ENCODE data around the gene ZER1.

Gene ZER1

GRCh38 chr9:128716581-128717254 is 55.0 kb downstream of the ZER1 start:
- no peak overlapping the region for H3K4me3 ChIP-seq (ENCODE audit: low read depth, low read length)
- DNase-seq (ENCODE audit: low read depth), result no peak
- TF ChIP-seq, protein P1, sequence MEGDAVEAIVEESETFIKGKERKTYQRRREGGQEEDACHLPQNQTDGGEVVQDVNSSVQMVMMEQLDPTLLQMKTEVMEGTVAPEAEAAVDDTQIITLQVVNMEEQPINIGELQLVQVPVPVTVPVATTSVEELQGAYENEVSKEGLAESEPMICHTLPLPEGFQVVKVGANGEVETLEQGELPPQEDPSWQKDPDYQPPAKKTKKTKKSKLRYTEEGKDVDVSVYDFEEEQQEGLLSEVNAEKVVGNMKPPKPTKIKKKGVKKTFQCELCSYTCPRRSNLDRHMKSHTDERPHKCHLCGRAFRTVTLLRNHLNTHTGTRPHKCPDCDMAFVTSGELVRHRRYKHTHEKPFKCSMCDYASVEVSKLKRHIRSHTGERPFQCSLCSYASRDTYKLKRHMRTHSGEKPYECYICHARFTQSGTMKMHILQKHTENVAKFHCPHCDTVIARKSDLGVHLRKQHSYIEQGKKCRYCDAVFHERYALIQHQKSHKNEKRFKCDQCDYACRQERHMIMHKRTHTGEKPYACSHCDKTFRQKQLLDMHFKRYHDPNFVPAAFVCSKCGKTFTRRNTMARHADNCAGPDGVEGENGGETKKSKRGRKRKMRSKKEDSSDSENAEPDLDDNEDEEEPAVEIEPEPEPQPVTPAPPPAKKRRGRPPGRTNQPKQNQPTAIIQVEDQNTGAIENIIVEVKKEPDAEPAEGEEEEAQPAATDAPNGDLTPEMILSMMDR (IDR thresholded peaks at IDR 0.05; ENCODE audit: low read depth, low read length, missing control alignments), result no peak

DNA sequence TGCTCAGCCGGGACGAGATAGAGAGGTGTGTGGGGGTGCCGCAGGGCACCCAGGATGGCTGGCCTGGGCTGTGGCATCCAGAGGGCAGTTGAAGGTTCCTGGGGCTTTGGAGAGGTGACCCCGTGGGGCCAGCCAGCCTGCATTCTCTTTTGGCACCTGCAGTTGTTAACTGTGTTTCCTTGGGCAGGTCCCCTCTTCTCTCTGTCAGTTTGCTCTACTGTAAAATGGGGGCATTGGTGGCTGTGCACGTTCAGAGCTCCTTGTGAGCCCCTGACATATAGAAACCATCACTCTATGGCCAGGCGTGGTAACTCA is 56.3 kb downstream of the ZER1 start:
- DNase-seq (ENCODE audit: low read depth), result no peak
- TF ChIP-seq, protein P1 (IDR thresholded peaks at IDR 0.05; ENCODE audit: low read depth, low read length, missing control alignments), result no peak

DNA sequence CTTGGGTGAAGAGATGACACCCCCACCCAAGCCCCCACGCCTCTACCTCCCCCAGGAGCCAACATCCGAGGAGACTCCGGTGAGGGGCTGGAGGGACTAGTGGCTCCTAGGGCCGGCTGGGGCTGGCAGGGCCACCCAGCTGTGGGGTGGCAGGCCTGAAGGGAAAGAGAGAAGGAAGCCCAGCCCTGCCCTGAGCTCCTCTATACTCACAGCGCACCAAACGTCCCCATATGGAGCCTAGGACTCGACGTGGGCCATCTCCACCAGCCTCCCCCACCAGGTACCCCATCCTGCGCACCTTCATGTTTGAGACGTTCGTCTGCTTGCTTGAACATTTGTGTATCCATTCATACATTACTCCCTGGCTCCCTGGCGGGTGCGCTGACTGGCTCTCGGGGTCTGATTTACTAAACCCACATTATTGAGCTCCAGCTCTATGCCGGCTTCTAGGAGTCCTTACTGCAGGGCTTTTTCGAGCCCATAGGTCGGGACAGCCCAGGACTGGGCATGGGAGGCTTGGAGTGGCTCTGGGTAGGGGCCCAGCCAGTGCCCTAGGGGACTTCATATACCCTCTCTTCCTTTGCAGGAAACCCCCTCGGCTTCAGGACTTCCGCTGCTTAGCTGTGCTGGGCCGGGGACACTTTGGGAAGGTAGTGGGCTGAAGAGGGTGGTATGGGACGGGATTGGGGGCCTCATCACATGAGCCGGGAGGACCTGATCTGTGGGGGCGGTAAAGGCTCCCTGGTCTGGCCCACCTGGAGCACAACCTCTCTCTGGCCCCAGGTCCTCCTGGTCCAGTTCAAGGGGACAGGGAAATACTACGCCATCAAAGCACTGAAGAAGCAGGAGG is 56.9 kb downstream of the ZER1 start:
- no peak for DNase-seq (ENCODE audit: low read depth)
- TF ChIP-seq, protein P1 (IDR thresholded peaks at IDR 0.05; ENCODE audit: low read depth, low read length, missing control alignments), result no peak
- no peak overlapping the region for H3K4me3 ChIP-seq (ENCODE audit: low read depth, low read length)

More for the DNA sequence above, 56.3 kb downstream of the ZER1 start:
- no peak overlapping the region for H3K4me3 ChIP-seq (ENCODE audit: low read depth, low read length)

DNA sequence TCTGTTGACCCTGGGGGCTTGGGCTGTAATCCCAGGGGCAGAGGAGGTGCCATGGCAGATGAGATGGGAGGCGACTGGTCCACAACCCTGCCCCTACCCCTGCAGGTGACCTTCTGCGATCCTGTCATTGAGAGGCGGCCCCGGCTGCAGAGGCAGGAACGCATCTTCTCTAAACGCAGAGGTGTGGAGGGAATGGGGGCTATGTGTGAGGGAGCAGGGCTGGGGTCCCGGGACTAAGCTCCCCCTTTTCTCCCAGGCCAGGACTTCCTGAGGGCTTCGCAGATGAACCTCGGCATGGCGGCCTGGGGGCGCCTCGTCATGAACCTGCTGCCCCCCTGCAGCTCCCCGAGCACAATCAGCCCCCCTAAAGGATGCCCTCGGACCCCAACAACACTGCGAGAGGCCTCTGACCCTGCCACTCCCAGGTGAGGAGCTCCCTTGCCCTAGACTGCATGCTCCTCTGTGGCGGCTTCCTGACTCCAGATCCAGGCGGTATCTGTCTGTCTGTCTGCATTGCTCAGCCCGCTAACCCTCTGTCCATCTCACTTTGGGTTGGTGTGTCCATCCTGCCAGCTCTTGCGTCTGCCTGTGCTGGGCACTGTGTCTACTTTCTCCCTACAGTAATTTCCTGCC is 57.7 kb downstream of the ZER1 start:
- H3K4me3 ChIP-seq (ENCODE audit: low read depth, low read length), result no peak overlapping the region
- no peak for DNase-seq (ENCODE audit: low read depth)
- TF ChIP-seq, protein P1 (IDR thresholded peaks at IDR 0.05; ENCODE audit: low read depth, low read length, missing control alignments), result no peak

DNA sequence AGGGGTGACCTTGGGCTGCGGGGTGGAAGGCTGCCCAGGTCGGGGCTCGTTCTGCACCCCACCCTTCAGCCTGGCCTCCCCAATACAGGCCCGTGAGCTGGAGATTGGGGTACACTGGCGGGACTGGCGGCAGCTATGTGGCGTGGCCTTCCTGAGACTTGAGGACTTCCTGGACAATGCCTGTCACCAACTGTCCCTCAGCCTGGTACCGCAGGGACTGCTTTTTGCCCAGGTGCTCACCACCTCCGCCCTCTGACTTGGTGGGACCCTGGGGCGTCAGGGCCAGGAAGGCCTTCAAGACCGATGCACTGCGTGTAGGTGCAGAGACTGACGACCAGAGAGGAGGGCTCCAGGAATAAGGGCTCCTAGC is 58.3 kb downstream of the ZER1 start:
- TF ChIP-seq, protein P1 (IDR thresholded peaks at IDR 0.05; ENCODE audit: low read depth, low read length, missing control alignments), result no peak
- H3K4me3 ChIP-seq (ENCODE audit: low read depth, low read length), result no peak overlapping the region
- DNase-seq (ENCODE audit: low read depth), result no peak

GRCh38 chr9:128712451-128713410 is 59.0 kb downstream of the ZER1 start:
- DNase-seq (ENCODE audit: low read depth), result no peak
- H3K4me3 ChIP-seq (ENCODE audit: low read depth, low read length), result no peak overlapping the region
- TF ChIP-seq, protein P1 (IDR thresholded peaks at IDR 0.05; ENCODE audit: low read depth, low read length, missing control alignments), result no peak

Measured in GM12864 (cell line).